Stimulated activated CD8-positive, alpha-beta memory T cell treated with anti-CD3 and anti-CD28 coated beads, Interleukin-7, amount 100 ng/mL, for 1 hour (primary cell): Measurements from ENCODE around the gene RTN4RL2.

ENCODE experiments used
- DNase-seq, 2 donors: peaks; one replicate each; pipeline ENCODE4 v3.0.0-alpha.2; 2020; ENCODE audit warnings: low read depth in 2 of 2

RTN4RL2 gene

GRCh38 chr11:57462597-57462996, 2.3 kb downstream of the RTN4RL2 start:
- no peak for DNase-seq

GRCh38 chr11:57463671-57464538, 3.6 kb downstream of the RTN4RL2 start:
- no peak for DNase-seq

- no peak for DNase-seq
Observed at GRCh38 chr11:57464539-57465181, 4.3 kb downstream of the RTN4RL2 start.

- DNase-seq = no peak
Observed at GRCh38 chr11:57466680-57467079, 6.4 kb downstream of the RTN4RL2 start.

- no peak for DNase-seq
Observed at GRCh38 chr11:57467508-57468157, 7.3 kb downstream of the RTN4RL2 start.

- DNase-seq = no peak
Observed at GRCh38 chr11:57468276-57468675, 7.9 kb downstream of the RTN4RL2 start.

- DNase-seq = no peak
Observed at GRCh38 chr11:57469268-57469667, 8.9 kb downstream of the RTN4RL2 start.

GRCh38 chr11:57471496-57471895, 11.2 kb downstream of the RTN4RL2 start:
- DNase-seq = no peak

GRCh38 chr11:57473285-57473841, 13.0 kb downstream of the RTN4RL2 start:
- DNase-seq = no peak

GRCh38 chr11:57474017-57474802, 13.9 kb downstream of the RTN4RL2 start:
- DNase-seq = no peak

- no peak for DNase-seq
Observed at GRCh38 chr11:57474803-57475115, 14.4 kb downstream of the RTN4RL2 start.

GRCh38 chr11:57475191-57475590, 14.9 kb downstream of the RTN4RL2 start:
- DNase-seq = no peak

GRCh38 chr11:57475671-57476046, 15.3 kb downstream of the RTN4RL2 start:
- DNase-seq = no peak

- no peak for DNase-seq
Observed at GRCh38 chr11:57476047-57476756, 15.9 kb downstream of the RTN4RL2 start.

- no peak for DNase-seq
Observed at GRCh38 chr11:57476757-57477506, 16.6 kb downstream of the RTN4RL2 start.

GRCh38 chr11:57477507-57478189, 17.3 kb downstream of the RTN4RL2 start:
- DNase-seq = no peak

GRCh38 chr11:57479021-57479663, 18.8 kb downstream of the RTN4RL2 start:
- DNase-seq = no peak

GRCh38 chr11:57479911-57480310, 19.6 kb downstream of the RTN4RL2 start:
- no peak for DNase-seq

GRCh38 chr11:57480409-57481137, 20.2 kb downstream of the RTN4RL2 start:
- DNase-seq = peak in 1 of 2 donors; percentile 43
